ENCODE data around the gene TIAM2.

TIAM2 gene

DNA sequence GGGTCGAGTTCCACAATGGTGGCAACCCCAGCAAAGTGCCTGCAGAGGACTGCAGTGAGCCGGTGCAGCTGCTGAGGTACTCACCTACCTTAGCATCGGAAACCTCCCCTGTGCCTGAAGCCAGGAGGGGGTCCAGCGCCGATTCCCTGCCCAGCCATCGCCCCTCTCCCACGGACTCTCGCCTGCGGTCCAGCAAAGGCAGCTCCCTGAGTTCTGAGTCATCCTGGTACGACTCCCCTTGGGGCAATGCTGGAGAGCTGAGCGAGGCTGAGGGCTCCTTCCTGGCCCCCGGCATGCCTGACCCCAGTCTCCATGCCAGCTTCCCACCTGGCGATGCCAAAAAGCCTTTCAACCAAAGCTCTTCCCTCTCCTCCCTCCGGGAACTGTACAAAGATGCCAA, 134.6 kb downstream of the TIAM2 start:
- TF ChIP-seq, protein P1, sequence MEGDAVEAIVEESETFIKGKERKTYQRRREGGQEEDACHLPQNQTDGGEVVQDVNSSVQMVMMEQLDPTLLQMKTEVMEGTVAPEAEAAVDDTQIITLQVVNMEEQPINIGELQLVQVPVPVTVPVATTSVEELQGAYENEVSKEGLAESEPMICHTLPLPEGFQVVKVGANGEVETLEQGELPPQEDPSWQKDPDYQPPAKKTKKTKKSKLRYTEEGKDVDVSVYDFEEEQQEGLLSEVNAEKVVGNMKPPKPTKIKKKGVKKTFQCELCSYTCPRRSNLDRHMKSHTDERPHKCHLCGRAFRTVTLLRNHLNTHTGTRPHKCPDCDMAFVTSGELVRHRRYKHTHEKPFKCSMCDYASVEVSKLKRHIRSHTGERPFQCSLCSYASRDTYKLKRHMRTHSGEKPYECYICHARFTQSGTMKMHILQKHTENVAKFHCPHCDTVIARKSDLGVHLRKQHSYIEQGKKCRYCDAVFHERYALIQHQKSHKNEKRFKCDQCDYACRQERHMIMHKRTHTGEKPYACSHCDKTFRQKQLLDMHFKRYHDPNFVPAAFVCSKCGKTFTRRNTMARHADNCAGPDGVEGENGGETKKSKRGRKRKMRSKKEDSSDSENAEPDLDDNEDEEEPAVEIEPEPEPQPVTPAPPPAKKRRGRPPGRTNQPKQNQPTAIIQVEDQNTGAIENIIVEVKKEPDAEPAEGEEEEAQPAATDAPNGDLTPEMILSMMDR (IDR thresholded peaks at IDR 0.05; ENCODE audit: control insufficient read depth, extremely low read depth, insufficient read depth) = no peak
- DNase-seq (ENCODE audit: low read depth) = no peak
- no peak overlapping the region for H3K4me3 ChIP-seq (ENCODE audit: low read depth, low read length)

DNA sequence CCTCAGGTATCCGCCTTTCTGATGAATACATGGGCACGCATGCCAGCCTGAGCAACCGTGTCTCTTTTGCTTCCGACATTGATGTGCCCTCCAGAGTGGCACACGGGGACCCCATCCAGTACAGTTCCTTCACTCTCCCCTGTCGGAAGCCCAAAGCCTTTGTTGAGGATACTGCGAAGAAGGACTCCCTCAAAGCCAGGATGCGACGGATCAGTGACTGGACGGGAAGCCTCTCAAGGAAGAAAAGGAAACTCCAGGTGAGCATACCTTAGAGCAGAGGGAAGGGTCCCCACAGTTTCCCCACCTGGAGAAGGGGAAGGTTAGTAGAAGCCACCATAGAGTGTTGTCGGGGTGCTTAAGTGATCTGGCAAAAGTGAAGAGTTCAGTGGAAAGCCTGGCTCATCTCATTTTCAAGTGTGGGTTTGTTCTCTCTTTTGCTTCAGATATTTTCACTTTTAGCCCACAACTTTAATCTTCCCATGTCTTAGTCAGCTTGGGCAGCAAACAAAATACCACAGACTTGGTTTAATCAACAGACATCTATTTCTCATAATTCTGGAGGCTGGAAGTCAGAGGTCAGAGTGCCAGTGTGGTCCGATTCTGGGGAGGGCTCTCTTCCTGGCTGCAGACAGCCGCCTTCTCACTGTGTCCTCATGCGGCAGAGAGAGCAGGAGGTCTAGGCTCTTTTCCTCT, 135.2 kb downstream of the TIAM2 start:
- TF ChIP-seq, protein P1 (IDR thresholded peaks at IDR 0.05; ENCODE audit: control insufficient read depth, extremely low read depth, insufficient read depth) = no peak
- no peak for DNase-seq (ENCODE audit: low read depth)
- no peak overlapping the region for H3K4me3 ChIP-seq (ENCODE audit: low read depth, low read length)

DNA sequence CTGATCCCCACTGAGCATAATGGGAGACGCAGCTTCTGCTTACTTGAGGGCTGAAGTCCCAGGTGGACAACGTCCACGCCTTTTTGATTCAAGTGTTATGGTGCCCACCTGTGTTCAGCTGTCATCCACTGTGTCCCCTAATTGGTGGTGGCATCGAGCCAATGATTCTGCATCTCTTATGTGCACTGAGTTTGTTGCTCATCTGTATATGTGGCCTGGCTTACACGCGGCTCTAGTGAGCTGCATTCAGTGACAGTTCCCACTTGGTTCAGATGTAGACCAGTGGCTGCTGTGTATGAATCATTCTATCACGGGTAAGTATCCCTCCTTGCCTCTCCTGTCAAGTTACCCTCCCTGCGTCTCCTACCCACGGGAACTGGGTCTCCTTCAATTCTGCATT, 137.5 kb downstream of the TIAM2 start:
- TF ChIP-seq, protein P1 (IDR thresholded peaks at IDR 0.05; ENCODE audit: control insufficient read depth, extremely low read depth, insufficient read depth) = no peak
- DNase-seq (ENCODE audit: low read depth) = no peak
- H3K4me3 ChIP-seq (ENCODE audit: low read depth, low read length) = no peak overlapping the region

DNA sequence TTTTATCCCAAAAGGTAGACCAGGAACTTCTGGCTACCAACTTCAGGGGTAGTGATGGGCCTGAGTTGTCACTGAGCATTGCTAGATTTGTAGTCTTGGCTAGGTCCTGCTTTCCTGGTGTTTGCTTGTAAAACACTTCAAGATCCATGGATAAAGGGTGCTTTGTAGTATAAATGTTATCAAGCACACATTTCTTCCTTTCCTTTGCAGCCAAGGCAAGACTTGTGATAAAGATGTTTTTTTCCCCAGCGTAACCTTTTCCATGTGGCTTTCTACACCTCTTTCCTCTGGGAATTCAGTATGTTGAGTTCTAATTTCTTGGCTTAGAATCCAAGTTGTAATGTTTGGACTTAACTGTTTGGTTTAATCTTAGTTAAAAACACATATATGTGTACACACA, 145.9 kb downstream of the TIAM2 start:
- TF ChIP-seq, protein P1 (IDR thresholded peaks at IDR 0.05; ENCODE audit: control insufficient read depth, extremely low read depth, insufficient read depth) = no peak
- DNase-seq (ENCODE audit: low read depth) = no peak
- no peak overlapping the region for H3K4me3 ChIP-seq (ENCODE audit: low read depth, low read length)

DNA sequence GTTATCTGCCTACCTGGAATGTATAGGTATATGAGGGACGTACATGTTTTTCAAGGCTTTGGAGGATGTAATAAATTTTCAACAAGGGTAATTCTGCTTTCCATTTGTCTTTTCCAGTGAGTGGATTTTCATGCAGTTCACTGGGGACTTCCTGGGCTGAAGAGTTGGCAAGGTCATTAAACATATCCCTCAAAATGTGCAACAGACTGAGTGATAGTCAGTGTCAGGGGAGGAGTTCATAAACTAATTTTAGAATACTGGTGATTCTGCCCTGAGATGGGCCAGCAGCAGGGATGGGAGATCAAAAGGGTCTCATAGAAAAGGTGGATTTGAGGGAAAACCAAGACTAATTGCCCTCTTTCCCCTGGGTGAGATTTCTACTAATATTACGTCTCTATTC, 146.4 kb downstream of the TIAM2 start:
- TF ChIP-seq, protein P1 (IDR thresholded peaks at IDR 0.05; ENCODE audit: control insufficient read depth, extremely low read depth, insufficient read depth) = no peak
- no peak overlapping the region for H3K4me3 ChIP-seq (ENCODE audit: low read depth, low read length)
- no peak for DNase-seq (ENCODE audit: low read depth)

DNA sequence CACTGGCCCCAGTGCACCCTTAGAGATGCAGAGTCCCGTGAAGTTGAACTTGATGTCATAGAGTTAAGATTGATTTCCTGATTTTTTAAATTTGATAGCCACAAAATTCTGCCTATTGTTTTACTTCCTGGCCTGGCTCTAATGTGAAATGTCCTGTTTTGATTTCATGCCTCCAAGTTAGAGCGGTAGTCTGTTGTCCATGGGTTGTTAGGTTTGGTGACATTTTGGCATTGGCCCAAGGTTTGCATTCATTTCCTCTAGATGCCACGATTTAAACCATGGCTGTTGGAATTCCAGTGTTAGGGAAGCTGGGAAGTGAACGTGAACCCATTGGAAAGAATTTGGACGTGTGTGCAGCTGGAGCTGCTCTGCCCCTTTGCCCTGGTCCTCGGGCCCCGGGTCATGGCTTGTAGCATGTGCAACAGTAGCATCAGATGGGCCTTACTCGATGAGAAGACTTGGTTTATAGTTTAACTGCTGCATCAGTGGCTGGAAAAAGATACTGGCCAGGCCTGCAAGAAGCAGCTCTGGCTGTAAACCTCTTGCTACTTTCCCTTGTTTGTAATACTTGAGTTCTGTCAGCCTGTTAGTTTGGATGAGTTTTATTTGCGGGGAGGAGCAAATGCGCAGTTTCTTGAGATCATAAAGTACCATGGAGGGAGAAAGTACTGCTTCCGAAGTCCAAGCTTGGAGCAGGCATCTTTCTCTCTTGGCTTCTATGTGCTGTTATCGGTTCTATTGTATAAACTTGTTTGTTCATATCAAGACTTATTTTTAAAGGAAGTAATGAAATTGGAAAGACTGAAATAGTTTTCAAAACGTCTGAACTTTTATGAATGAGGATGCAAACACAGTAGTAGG, 147.3 kb downstream of the TIAM2 start:
- no peak overlapping the region for H3K4me3 ChIP-seq (ENCODE audit: low read depth, low read length)
- no peak for DNase-seq (ENCODE audit: low read depth)
- TF ChIP-seq, protein P1 (IDR thresholded peaks at IDR 0.05; ENCODE audit: control insufficient read depth, extremely low read depth, insufficient read depth) = no peak
